ENCODE measurements around the gene LTBP1. TPM values are rescaled to one million over a fixed set of nuclear protein-coding genes. Genes with fewer than 3 reads are reported as not detected.

LTBP1 gene
- total and polyA plus RNA-seq, 2 of the 13 experiments (the other 11 are each of a cell fraction or from before 2014, with no cell fraction given), result 0.12 to 0.22 TPM

- TF ChIP-seq ZNF407 (CRISPR knock-in tag; IDR thresholded peaks at IDR 0.05; ENCODE audit: not compliant biosample characterization) (no peak), HDAC1 (CRISPR knock-in tag; IDR thresholded peaks at IDR 0.05) (no peak), JUNB (CRISPR knock-in tag; IDR thresholded peaks at IDR 0.05; ENCODE audit: borderline replicate concordance) (no peak), SAFB2 (CRISPR knock-in tag; IDR thresholded peaks at IDR 0.05; ENCODE audit: borderline replicate concordance, low read depth) (no peak), ETV5 (CRISPR knock-in tag; IDR thresholded peaks at IDR 0.05; ENCODE audit: borderline replicate concordance) (no peak)
These were observed 401.1 kb downstream of the LTBP1 start (continued) for GRCh38 chr2:33347856-33348255.

- H4K20me1 ChIP-seq (ENCODE audit: insufficient read depth, low read length), result no peaks in the 10 kb centered on the region
- peaks cover 2% of the 10 kb centered on the region; the same call in 1 of the 2 replicates for H3K9me3 ChIP-seq (ENCODE audit: low read length)
- H3K27me3 ChIP-seq (ENCODE audit: control insufficient read depth in 1 of 2, insufficient read depth in 2 of 2, low read length in 2 of 2), result no peaks in the 10 kb centered on the region
- no peak overlapping the region for H3K9ac ChIP-seq (ENCODE audit: insufficient read depth, low read depth, low read length)
- H3K4me1 ChIP-seq (ENCODE audit: insufficient read depth, low read length), result no peaks in the 10 kb centered on the region
- H3K27ac ChIP-seq (ENCODE audit: extremely low read length, insufficient read depth, low read length), result no peak overlapping the region
- BruUV-seq (replicated peaks), result no TSS peak
- ATAC-seq (no peak), FAIRE-seq (no peak), DNase-seq (ENCODE audit: low spot score) (no peak)
- POLR2A ChIA-PET, result no interaction called here
- H3K4me3 ChIP-seq (replicated peaks in 1 of 3; ENCODE audit: insufficient read depth in 1 of 3, low read depth in 2 of 3, low read length in 3 of 3), result no peak overlapping the region
- H2AFZ ChIP-seq (ENCODE audit: low read length), result no peak overlapping the region
- no peak overlapping the region for H3K4me2 ChIP-seq (ENCODE audit: low read depth, low read length)
- CTCF ChIA-PET (ENCODE audit: low intra/inter-chr PET ratio, low total read pairs), result no interaction called here
- H3K36me3 ChIP-seq (replicated peaks in 1 of 2; ENCODE audit: control insufficient read depth in 1 of 2, insufficient read depth in 2 of 2, low read length in 2 of 2), result no peaks in the 10 kb centered on the region
- intact Hi-C loops (cut with micrococcal nuclease; ENCODE audit: unreplicated experiment), result no loop called here
- no peaks in the 10 kb centered on the region for H3K79me2 ChIP-seq (ENCODE audit: insufficient read depth, low read length)
- in situ Hi-C loops (cut with HindIII; ENCODE audit: extremely low pct_ligation_motif_present, low pct_unique_long_range_greater_than_20kb), result no loop called here
- TF ChIP-seq SKI (IDR thresholded peaks at IDR 0.05; ENCODE audit: partially characterized antibody) (no peak), ZNF343 (CRISPR knock-in tag; IDR thresholded peaks at IDR 0.05) (no peak), CSRNP1 (CRISPR knock-in tag; IDR thresholded peaks at IDR 0.05) (no peak), RFXANK (CRISPR knock-in tag; IDR thresholded peaks at IDR 0.05) (no peak), SKIL (CRISPR knock-in tag; IDR thresholded peaks at IDR 0.05; ENCODE audit: borderline replicate concordance) (no peak), ZNF777 (CRISPR knock-in tag; IDR thresholded peaks at IDR 0.05) (no peak)
These were observed 403.9 kb downstream of the LTBP1 start for GRCh38 chr2:33350632-33351031.

Data from HepG2 (cell line).